Activated CD4-positive, alpha-beta memory T cell treated with anti-CD3 and anti-CD28 coated beads, Interleukin-2, amount 10 ng/mL, durations not matched to agents 7 days and 5 days (primary cell): ENCODE data around the gene ABCF3. TPM values are rescaled to one million over a fixed set of nuclear protein-coding genes. Genes with fewer than 3 reads are reported as not detected.
A peak's percentile ranks its signal among the peaks of the same experiment; 100 is the strongest.

ENCODE experiments used
- CTCF ChIA-PET: fragments of 350-600 bp; sonication (Branson Sonifier 250); formaldehyde crosslinking; loops from one replicate; lab custom pipeline; 2021; ENCODE audit warnings: antibody characterized with exemption, inconsistent platforms; lab: Charles Lee
- POLR2A ChIA-PET: fragments of 350-600 bp; sonication (Branson Sonifier 250); formaldehyde crosslinking; loops from one replicate; lab custom pipeline; 2021; ENCODE audit warnings: antibody characterized with exemption; lab: Charles Lee
- DNase-seq: peaks from one replicate; pipeline ENCODE4 v3.0.0-alpha.2; 2020
- H3K27ac Mint-ChIP-seq: one replicate; pipeline ENCODE4 v1.8.0; 2021; ENCODE audit warnings: mild to moderate bottlenecking, mixed read lengths
- H3K27me3 Mint-ChIP-seq: one replicate; pipeline ENCODE4 v1.8.0; 2021; ENCODE audit warnings: mixed read lengths
- H3K36me3 Mint-ChIP-seq: one replicate; pipeline ENCODE4 v1.8.0; 2021; ENCODE audit warnings: low read depth, mixed read lengths
- H3K4me1 Mint-ChIP-seq: one replicate; pipeline ENCODE4 v1.8.0; 2021; ENCODE audit warnings: mixed read lengths
- H3K4me3 Mint-ChIP-seq: one replicate; pipeline ENCODE4 v1.8.0; 2021; ENCODE audit warnings: mild to moderate bottlenecking, mixed read lengths
- H3K9me3 Mint-ChIP-seq: one replicate; pipeline ENCODE4 v1.8.0; 2021; ENCODE audit warnings: mixed read lengths
- total RNA-seq, 2 experiments: library from RNA; stranded (reverse); gene quantifications; one replicate each; pipeline ENCODE4 v1.2.3, GENCODE V29; 2021

The ABCF3 gene
- total RNA-seq, 2 experiments from 2014 or later = 53.7 to 60.1 TPM

DNA sequence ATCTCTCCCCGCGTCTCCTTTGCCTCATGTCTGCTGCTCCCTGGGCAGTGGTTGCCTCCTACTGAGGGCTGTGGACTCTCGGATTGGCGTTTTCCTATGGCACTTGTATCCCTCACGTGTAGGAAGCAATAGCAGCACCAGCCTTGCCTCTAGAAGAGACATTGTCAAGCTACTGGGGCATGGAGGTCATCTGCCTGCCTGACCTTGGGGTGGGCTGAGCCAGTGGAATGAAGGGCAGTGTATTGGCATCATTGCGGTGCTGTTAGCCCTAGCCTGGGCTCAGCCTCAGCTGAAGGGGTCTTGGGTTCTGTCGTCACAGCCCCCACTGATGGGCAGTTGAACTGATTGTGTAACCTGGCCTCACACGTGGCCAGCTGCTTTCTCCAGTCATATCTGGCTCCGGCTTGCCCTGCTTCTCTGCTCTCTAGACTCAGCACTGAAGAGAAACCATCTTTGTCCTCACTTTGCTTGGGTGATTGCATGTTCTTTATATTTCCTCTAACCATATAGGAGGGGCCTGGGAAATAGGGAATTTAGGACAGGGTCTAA, 8.1 kb downstream of the ABCF3 start:
- Mint-ChIP-seq H3K4me1 (peaks cover 4% of the 10 kb centered on the region), H3K27ac (no peak overlapping the region), H3K4me3 (no peak overlapping the region), H3K27me3 (no peaks in the 10 kb centered on the region), H3K36me3 (peaks cover 39% of the 10 kb centered on the region), H3K9me3 (no peaks in the 10 kb centered on the region)
- POLR2A ChIA-PET = interaction anchor here (1.8 kb wide), 1 partner anchor 8 kb away, joined by 6 read pairs; the partner anchor contains the start of gene ABCF3
- DNase-seq = no peak
- CTCF ChIA-PET = no interaction called here

GRCh38 chr3:184196536-184196935, 10.5 kb downstream of the ABCF3 start:
- Mint-ChIP-seq H3K36me3 (peaks cover 26% of the 10 kb centered on the region), H3K27ac (no peak overlapping the region), H3K4me1 (no peaks in the 10 kb centered on the region), H3K9me3 (no peaks in the 10 kb centered on the region), H3K27me3 (no peaks in the 10 kb centered on the region), H3K4me3 (no peak overlapping the region)
- ChIA-PET CTCF (interaction anchor here (0.9 kb wide), 1 partner anchor 301 kb away, joined by 3 read pairs; no protein-coding TSS in a partner anchor), POLR2A (no interaction called here)
- no peak for DNase-seq

- peaks cover under 1% of the 10 kb centered on the region for H3K27me3 Mint-ChIP-seq
- no peaks in the 10 kb centered on the region for H3K9me3 Mint-ChIP-seq
- no peaks in the 10 kb centered on the region for H3K4me1 Mint-ChIP-seq
- DNase-seq = no peak
- no peak overlapping the region for H3K4me3 Mint-ChIP-seq
- CTCF ChIA-PET = interaction anchor here (1.2 to 2.3 kb wide), 2 partner anchors 12 to 29 kb away, joined by 3 to 6 read pairs; no protein-coding TSS in a partner anchor
- no peak overlapping the region for H3K27ac Mint-ChIP-seq
- peaks cover 10% of the 10 kb centered on the region for H3K36me3 Mint-ChIP-seq
- POLR2A ChIA-PET = no interaction called here
These were observed 12.5 kb downstream of the ABCF3 start for GRCh38 chr3:184198509-184198908.

DNA sequence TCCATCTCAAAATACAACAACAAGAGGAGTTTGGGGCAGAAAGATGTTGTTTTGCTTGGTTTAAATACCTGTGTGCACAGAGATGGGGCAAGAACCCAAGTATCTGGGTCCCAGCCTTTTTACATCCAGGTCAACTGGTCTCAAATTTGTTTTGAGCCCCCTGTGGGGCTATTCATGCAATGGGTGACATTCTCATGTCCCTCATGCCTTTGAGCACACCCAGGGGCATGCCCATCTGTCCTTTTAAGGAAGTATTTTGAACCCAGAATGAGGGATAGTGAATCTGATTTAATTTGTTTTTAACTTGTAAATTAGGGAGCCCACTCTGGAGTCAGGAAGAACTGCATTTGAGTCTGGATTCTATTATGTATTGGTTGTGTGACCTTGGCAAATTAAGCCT, 14.8 kb downstream of the ABCF3 start:
- Mint-ChIP-seq H3K27ac (no peak overlapping the region), H3K4me1 (no peaks in the 10 kb centered on the region), H3K27me3 (peaks cover 5% of the 10 kb centered on the region), H3K36me3 (no peaks in the 10 kb centered on the region), H3K9me3 (no peaks in the 10 kb centered on the region), H3K4me3 (no peak overlapping the region)
- POLR2A ChIA-PET = no interaction called here
- no peak for DNase-seq
- CTCF ChIA-PET = interaction anchor here (2.3 kb wide), 1 partner anchor 27 kb away, joined by 6 read pairs; no protein-coding TSS in a partner anchor

- H3K27me3 Mint-ChIP-seq = peaks cover 16% of the 10 kb centered on the region
- ChIA-PET POLR2A (no interaction called here), CTCF (interaction anchor here (2.7 kb wide), 1 partner anchor 24 kb away, joined by 8 read pairs; no protein-coding TSS in a partner anchor)
- no peak for DNase-seq
- no peaks in the 10 kb centered on the region for H3K4me1 Mint-ChIP-seq
- H3K4me3 Mint-ChIP-seq = no peak overlapping the region
- no peaks in the 10 kb centered on the region for H3K36me3 Mint-ChIP-seq
- no peaks in the 10 kb centered on the region for H3K9me3 Mint-ChIP-seq
- no peak overlapping the region for H3K27ac Mint-ChIP-seq
These were observed 17.5 kb downstream of the ABCF3 start for GRCh38 chr3:184203526-184203925.

GRCh38 chr3:184209146-184209923, 23.3 kb downstream of the ABCF3 start:
- H3K27ac Mint-ChIP-seq = no peak overlapping the region
- POLR2A ChIA-PET = no interaction called here
- H3K27me3 Mint-ChIP-seq = peaks cover 21% of the 10 kb centered on the region

GRCh38 chr3:184211297-184211696, 25.3 kb downstream of the ABCF3 start:
- DNase-seq = no peak
- Mint-ChIP-seq H3K36me3 (no peaks in the 10 kb centered on the region), H3K9me3 (no peaks in the 10 kb centered on the region), H3K27ac (no peak overlapping the region), H3K4me3 (no peak overlapping the region), H3K4me1 (no peaks in the 10 kb centered on the region), H3K27me3 (peaks cover 21% of the 10 kb centered on the region)
- POLR2A ChIA-PET = no interaction called here
- CTCF ChIA-PET = no interaction called here

More at GRCh38 chr3:184209146-184209923, 23.3 kb downstream of the ABCF3 start:
- Mint-ChIP-seq H3K9me3 (no peaks in the 10 kb centered on the region), H3K36me3 (no peaks in the 10 kb centered on the region), H3K4me3 (no peak overlapping the region), H3K4me1 (no peaks in the 10 kb centered on the region)
- DNase-seq = no peak
- CTCF ChIA-PET = interaction anchor here (1.8 kb wide), 1 partner anchor 18 kb away, joined by 6 read pairs; no protein-coding TSS in a partner anchor

- ChIA-PET POLR2A (no interaction called here), CTCF (no interaction called here)
- no peak overlapping the region for H3K4me3 Mint-ChIP-seq
- H3K9me3 Mint-ChIP-seq = no peaks in the 10 kb centered on the region
- H3K4me1 Mint-ChIP-seq = no peaks in the 10 kb centered on the region
- no peak overlapping the region for H3K27ac Mint-ChIP-seq
- no peaks in the 10 kb centered on the region for H3K36me3 Mint-ChIP-seq
- H3K27me3 Mint-ChIP-seq = peaks cover 17% of the 10 kb centered on the region
- DNase-seq = no peak
These were observed 25.7 kb downstream of the ABCF3 start for GRCh38 chr3:184211718-184212117.

DNA sequence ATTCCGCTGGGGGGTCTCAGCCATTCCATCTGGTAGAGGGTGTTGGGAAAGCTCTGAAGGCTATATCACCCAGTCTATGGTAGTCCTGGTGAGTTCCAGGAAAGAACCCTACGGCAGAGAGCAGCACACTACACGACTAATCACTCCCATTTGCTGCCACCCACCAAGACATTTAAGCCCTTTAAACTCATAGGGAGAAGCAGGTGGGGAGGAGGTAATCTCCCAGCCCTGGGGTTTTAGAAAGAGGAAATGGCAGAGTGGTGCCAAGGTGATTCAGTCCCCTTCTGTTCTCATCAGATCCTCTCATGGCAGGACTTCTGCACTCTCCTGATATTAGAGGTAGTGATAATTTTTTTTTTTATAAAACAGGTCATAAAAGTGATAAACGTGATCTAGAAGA, 32.8 kb downstream of the ABCF3 start:
- Mint-ChIP-seq H3K4me1 (no peaks in the 10 kb centered on the region), H3K4me3 (no peak overlapping the region)
- CTCF ChIA-PET = interaction anchor here (0.7 to 1.3 kb wide), 2 partner anchors 9 to 33 kb away, joined by 3 to 5 read pairs; no protein-coding TSS in a partner anchor

GRCh38 chr3:184222521-184222920, 36.5 kb downstream of the ABCF3 start:
- DNase-seq = no peak
- H3K4me1 Mint-ChIP-seq = no peaks in the 10 kb centered on the region
- H3K27me3 Mint-ChIP-seq = peaks cover 22% of the 10 kb centered on the region
- POLR2A ChIA-PET = no interaction called here
- H3K27ac Mint-ChIP-seq = no peak overlapping the region
- H3K36me3 Mint-ChIP-seq = no peaks in the 10 kb centered on the region
- no peaks in the 10 kb centered on the region for H3K9me3 Mint-ChIP-seq
- CTCF ChIA-PET = interaction anchor here (0.6 kb wide), 1 partner anchor 108 kb away, joined by 3 read pairs; no protein-coding TSS in a partner anchor
- no peak overlapping the region for H3K4me3 Mint-ChIP-seq

More for the DNA sequence above, 32.8 kb downstream of the ABCF3 start:
- no peak for DNase-seq
- Mint-ChIP-seq H3K9me3 (no peaks in the 10 kb centered on the region), H3K27ac (no peak overlapping the region), H3K27me3 (peaks cover 7% of the 10 kb centered on the region), H3K36me3 (no peaks in the 10 kb centered on the region)
- POLR2A ChIA-PET = no interaction called here

DNA sequence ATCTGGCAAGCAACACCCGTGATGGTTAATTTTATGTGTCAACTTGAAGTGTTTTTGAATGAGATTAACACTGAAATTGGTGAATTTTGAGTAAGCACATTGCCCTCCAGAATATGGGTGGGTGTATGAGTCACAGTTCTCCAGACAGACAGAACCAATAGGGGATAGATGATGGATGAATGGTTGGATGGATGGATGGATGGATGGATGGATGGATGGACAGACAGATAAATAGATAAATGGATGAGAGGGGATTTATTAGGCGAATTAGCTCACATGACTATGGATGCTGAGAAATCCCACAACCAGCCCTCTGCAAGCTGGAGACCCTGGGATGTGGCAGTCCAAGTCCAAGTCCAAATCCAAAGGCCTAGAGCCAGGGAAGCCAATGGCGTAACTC, 37.9 kb downstream of the ABCF3 start:
- ChIA-PET POLR2A (no interaction called here), CTCF (no interaction called here)
- peaks cover 36% of the 10 kb centered on the region for H3K27me3 Mint-ChIP-seq
- no peaks in the 10 kb centered on the region for H3K36me3 Mint-ChIP-seq
- H3K9me3 Mint-ChIP-seq = no peaks in the 10 kb centered on the region
- H3K27ac Mint-ChIP-seq = no peak overlapping the region
- no peak for DNase-seq
- H3K4me1 Mint-ChIP-seq = peaks cover 7% of the 10 kb centered on the region
- H3K4me3 Mint-ChIP-seq = no peak overlapping the region

GRCh38 chr3:184227481-184227935, 41.5 kb downstream of the ABCF3 start:
- Mint-ChIP-seq H3K27ac (no peak overlapping the region), H3K4me1 (peaks cover 13% of the 10 kb centered on the region), H3K9me3 (no peaks in the 10 kb centered on the region), H3K36me3 (no peaks in the 10 kb centered on the region), H3K27me3 (peaks cover 56% of the 10 kb centered on the region), H3K4me3 (no peak overlapping the region)
- POLR2A ChIA-PET = interaction anchor here (0.8 to 2.6 kb wide), 8 partner anchors 10 to 72 kb away, joined by 3 to 9 read pairs (median 5); partner anchors contain the start of genes ABCF3, DVL3 and EEF1AKMT4
- DNase-seq = peak; percentile 52
- CTCF ChIA-PET = interaction anchor here (0.6 to 4.1 kb wide), 33 partner anchors 9 to 342 kb away, joined by 3 to 53 read pairs (median 6); partner anchors contain the start of genes ABCF3, ALG3, EEF1AKMT4 and PARL
